DMS153 (cell line): ENCODE data around the gene SINHCAF.
"Not testable (repeated sequence)": the region's sequence is repeated elsewhere in the genome, so short reads cannot be mapped to it uniquely, and the experiment has no call there.

Experiments used
- DNase-seq: peaks from one replicate; lab custom pipeline; 2025; lab: John Stamatoyannopoulos, UW

Gene SINHCAF

GRCh38 chr12:31261744-31262143 lies 64.2 kb downstream of the SINHCAF start:
- no peak for DNase-seq

GRCh38 chr12:31260840-31261239 lies 65.1 kb downstream of the SINHCAF start:
- DNase-seq, result no peak

GRCh38 chr12:31259136-31259886 lies 66.6 kb downstream of the SINHCAF start:
- DNase-seq, result no peak

GRCh38 chr12:31257784-31258183 lies 68.2 kb downstream of the SINHCAF start:
- DNase-seq, result no peak

- DNase-seq, result not testable (repeated sequence)
Measured at GRCh38 chr12:31251707-31252611, 74.0 kb downstream of the SINHCAF start.

GRCh38 chr12:31250179-31250578 lies 75.8 kb downstream of the SINHCAF start:
- DNase-seq, result no peak

- no peak for DNase-seq
Measured at GRCh38 chr12:31249356-31249755, 76.6 kb downstream of the SINHCAF start.

- no peak for DNase-seq
Measured at GRCh38 chr12:31248815-31249214, 77.1 kb downstream of the SINHCAF start.

- DNase-seq, result no peak
Measured at GRCh38 chr12:31248337-31248736, 77.6 kb downstream of the SINHCAF start.

GRCh38 chr12:31246470-31246850 lies 79.5 kb downstream of the SINHCAF start:
- no peak for DNase-seq

- no peak for DNase-seq
Measured at GRCh38 chr12:31245822-31246469, 80.0 kb downstream of the SINHCAF start.

- not testable (repeated sequence) for DNase-seq
Measured at GRCh38 chr12:31242418-31242817, 83.5 kb downstream of the SINHCAF start.

- DNase-seq, result no peak
Measured at GRCh38 chr12:31238764-31239387, 87.1 kb downstream of the SINHCAF start.

GRCh38 chr12:31238333-31238732 lies 87.6 kb downstream of the SINHCAF start:
- not testable (repeated sequence) for DNase-seq

- DNase-seq, result no peak
Measured at GRCh38 chr12:31236998-31237637, 88.8 kb downstream of the SINHCAF start.

GRCh38 chr12:31235868-31236395 lies 90.0 kb downstream of the SINHCAF start:
- no peak for DNase-seq

- peak; percentile 86 for DNase-seq
Measured at GRCh38 chr12:31234955-31235867, 90.7 kb downstream of the SINHCAF start.

- DNase-seq, result peak; percentile 35
Measured at GRCh38 chr12:31234053-31234840, 91.7 kb downstream of the SINHCAF start.

GRCh38 chr12:31233061-31233730 lies 92.8 kb downstream of the SINHCAF start:
- no peak for DNase-seq
